Mesenchymal stem cell (in vitro differentiated cells and primary cell): ENCODE measurements around the gene TEN1.
A peak's percentile ranks its signal among the peaks of the same experiment; 100 is the strongest.

ENCODE experiments used
- DNase-seq: peaks from one replicate; pipeline ENCODE4 v3.0.0-alpha.2; 2013
- H2AFZ ChIP-seq: one replicate; pipeline ENCODE4 v1.6.1; 2013; ENCODE audit warnings: low read depth, mild to moderate bottlenecking, control low read depth, inconsistent platforms, low read length, moderate library complexity
- H2AK5ac ChIP-seq: 2 replicates; pipeline ENCODE4 v1.6.1; 2013; ENCODE audit warnings: low read length, moderate library complexity, mild to moderate bottlenecking, inconsistent platforms; ENCODE audit not compliant: severe bottlenecking
- H2BK120ac ChIP-seq: one replicate; pipeline ENCODE4 v1.6.1; 2013; ENCODE audit warnings: low read depth, mild to moderate bottlenecking, inconsistent platforms, low read length, moderate library complexity
- H2BK12ac ChIP-seq, 2 experiments: one replicate each; pipeline ENCODE4 v1.6.1; 2013; ENCODE audit warnings: inconsistent platforms in 2 of 2, low read length in 2 of 2, mild to moderate bottlenecking in 2 of 2, moderate library complexity in 2 of 2, control low read depth in 1 of 2
- H2BK15ac ChIP-seq: one replicate; pipeline ENCODE4 v1.6.1; 2013; ENCODE audit warnings: mild to moderate bottlenecking, low read depth, inconsistent platforms; ENCODE audit not compliant: poor library complexity, severe bottlenecking
- H2BK5ac ChIP-seq: 2 replicates; pipeline ENCODE4 v1.6.1; 2013; ENCODE audit warnings: low read depth, mild to moderate bottlenecking, low read length, control low read depth, inconsistent platforms; ENCODE audit not compliant: poor library complexity, severe bottlenecking
- H3K14ac ChIP-seq, 2 experiments: one replicate each; pipeline ENCODE4 v1.6.1; 2013; ENCODE audit warnings: inconsistent platforms in 2 of 2, low read length in 2 of 2, control low read depth in 1 of 2, mild to moderate bottlenecking in 1 of 2, moderate library complexity in 1 of 2
- H3K18ac ChIP-seq, 2 experiments: one replicate each; pipeline ENCODE4 v1.6.1; 2013; ENCODE audit warnings: inconsistent platforms in 2 of 2, low read length in 2 of 2, control low read depth in 1 of 2, low read depth in 1 of 2, mild to moderate bottlenecking in 1 of 2
- H3K23ac ChIP-seq, 2 experiments: one replicate each; pipeline ENCODE4 v1.6.1; 2013; ENCODE audit warnings: inconsistent platforms in 2 of 2, low read length in 2 of 2, mild to moderate bottlenecking in 2 of 2, moderate library complexity in 2 of 2, control low read depth in 1 of 2
- H3K27ac ChIP-seq: 2 replicates; pipeline ENCODE4 v1.5.1; 2013; ENCODE audit warnings: mild to moderate bottlenecking, moderate library complexity, low read length, control low read depth, inconsistent platforms; ENCODE audit not compliant: poor library complexity, severe bottlenecking
- H3K27me3 ChIP-seq, 2 experiments: 2 replicates each; pipeline versions ENCODE4 v1.6.1 to v1.7.0; 2013; ENCODE audit warnings: low read length in 2 of 2, mild to moderate bottlenecking in 2 of 2, moderate library complexity in 2 of 2, control low read depth in 1 of 2, inconsistent platforms in 1 of 2; ENCODE audit not compliant: control insufficient read depth in 1 of 2, insufficient read depth in 1 of 2
- H3K36me3 ChIP-seq, 2 experiments: 2 replicates each; pipeline versions ENCODE4 v1.6.1 to v1.7.0; 2013; ENCODE audit warnings: low read length in 2 of 2, control low read depth in 1 of 2, inconsistent platforms in 1 of 2, low read depth in 1 of 2, mild to moderate bottlenecking in 1 of 2; ENCODE audit not compliant: insufficient read depth in 2 of 2, control insufficient read depth in 1 of 2
- H3K4ac ChIP-seq, 2 experiments: one replicate each; pipeline ENCODE4 v1.6.1; 2013; ENCODE audit warnings: inconsistent platforms in 2 of 2, low read length in 2 of 2, mild to moderate bottlenecking in 2 of 2, moderate library complexity in 2 of 2, control low read depth in 1 of 2, low read depth in 1 of 2
- H3K4me1 ChIP-seq: 2 replicates; pipeline ENCODE4 v1.6.1; 2013; ENCODE audit warnings: low read depth, low read length, control low read depth; ENCODE audit not compliant: control insufficient read depth, insufficient read depth
- H3K4me2 ChIP-seq: 2 replicates; pipeline ENCODE4 v1.6.1; 2013; ENCODE audit warnings: low read length, mild to moderate bottlenecking, inconsistent platforms; ENCODE audit not compliant: poor library complexity, severe bottlenecking
- H3K4me3 ChIP-seq, 2 experiments: 2 replicates each; pipeline versions ENCODE4 v1.5.1 to v1.7.0; 2013; ENCODE audit warnings: low read length in 2 of 2, mild to moderate bottlenecking in 2 of 2, control low read depth in 1 of 2, low read depth in 1 of 2; ENCODE audit not compliant: insufficient read depth in 1 of 2
- H3K79me1 ChIP-seq: replicated peaks from 2 replicates; pipeline ENCODE4 v1.6.1; 2013; ENCODE audit warnings: mild to moderate bottlenecking, control low read depth, low read length, inconsistent platforms; ENCODE audit not compliant: poor library complexity, severe bottlenecking
- H3K9ac ChIP-seq: 2 replicates; pipeline ENCODE4 v1.7.0; 2013; ENCODE audit warnings: mild to moderate bottlenecking, low read length, moderate library complexity
- H3K9me3 ChIP-seq: 2 replicates; pipeline ENCODE4 v1.7.0; 2013; ENCODE audit warnings: mild to moderate bottlenecking, low read length; ENCODE audit not compliant: control insufficient read depth
- H4K8ac ChIP-seq: one replicate; pipeline ENCODE4 v1.6.1; 2013; ENCODE audit warnings: inconsistent platforms, mild to moderate bottlenecking, low read length, moderate library complexity
- H4K91ac ChIP-seq: one replicate; pipeline ENCODE4 v1.6.1; 2013; ENCODE audit warnings: mild to moderate bottlenecking, low read length, inconsistent platforms
- WGBS: methylation state at CpG from one replicate; pipeline ENCODE4 v1.1.7; 2013; ENCODE audit warnings: mixed read lengths; 5-methylcytosine and 5-hydroxymethylcytosine counted together

TEN1 gene

DNA sequence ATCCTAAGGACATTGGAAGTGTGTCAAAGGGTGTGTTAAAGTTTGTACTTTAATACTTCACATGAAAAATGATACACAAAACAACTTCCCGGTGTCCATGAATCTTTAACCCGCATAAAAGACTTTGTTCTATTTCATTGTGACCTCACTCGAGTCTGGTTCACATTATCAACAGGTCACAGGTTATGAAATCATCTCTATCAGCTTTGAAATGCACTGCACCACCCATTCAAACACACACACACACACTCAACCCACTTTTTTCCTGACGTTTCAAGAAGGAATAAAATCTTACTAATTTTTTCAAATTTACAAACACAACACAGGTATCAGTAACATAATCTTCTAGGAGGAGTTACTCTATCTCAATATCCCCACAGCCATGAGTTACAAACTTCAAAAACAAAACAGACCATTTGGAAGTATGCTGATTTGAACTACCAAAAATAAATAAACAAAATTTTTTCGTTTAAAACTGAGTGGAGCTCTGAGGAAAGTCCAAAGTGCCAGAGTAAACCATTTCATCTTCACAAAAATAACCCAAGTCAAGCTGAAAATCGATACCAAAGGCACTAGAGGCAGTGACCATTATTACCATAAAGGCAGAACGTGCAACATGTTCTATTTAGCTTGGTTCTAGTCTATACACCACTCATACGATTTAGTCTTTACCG lies 2.7 kb upstream of the TEN1 start:
- Histone ChIP-seq H3K4me3 (peak overlapping the region in 1 of 2 experiments; percentile 68), H3K27ac (no peak overlapping the region), H3K18ac (no peak overlapping the region), H3K27me3 (no peaks in the 10 kb centered on the region), H3K4me1 (peaks cover 4% of the 10 kb centered on the region), H2BK120ac (no peak overlapping the region), H2BK15ac (no peak overlapping the region), H3K36me3 (peaks cover 16 to 30% of the 10 kb centered on the region in 2 experiments), H3K23ac (no peak overlapping the region), H2AFZ (no peak overlapping the region), H2AK5ac (no peak overlapping the region), H4K8ac (no peak overlapping the region), H3K4ac (no peak overlapping the region), H3K9ac (peak overlapping the region; percentile 80), H3K4me2 (peak overlapping the region; percentile 45), H3K14ac (no peak overlapping the region), H4K91ac (no peak overlapping the region), H2BK12ac (no peak overlapping the region), H3K9me3 (no peaks in the 10 kb centered on the region), H2BK5ac (no peak overlapping the region), H3K79me1 (peaks cover 16% of the 10 kb centered on the region)
- no peak for DNase-seq
- WGBS, result 90% methylated on average over 9 of the region's 9 CpGs

DNA sequence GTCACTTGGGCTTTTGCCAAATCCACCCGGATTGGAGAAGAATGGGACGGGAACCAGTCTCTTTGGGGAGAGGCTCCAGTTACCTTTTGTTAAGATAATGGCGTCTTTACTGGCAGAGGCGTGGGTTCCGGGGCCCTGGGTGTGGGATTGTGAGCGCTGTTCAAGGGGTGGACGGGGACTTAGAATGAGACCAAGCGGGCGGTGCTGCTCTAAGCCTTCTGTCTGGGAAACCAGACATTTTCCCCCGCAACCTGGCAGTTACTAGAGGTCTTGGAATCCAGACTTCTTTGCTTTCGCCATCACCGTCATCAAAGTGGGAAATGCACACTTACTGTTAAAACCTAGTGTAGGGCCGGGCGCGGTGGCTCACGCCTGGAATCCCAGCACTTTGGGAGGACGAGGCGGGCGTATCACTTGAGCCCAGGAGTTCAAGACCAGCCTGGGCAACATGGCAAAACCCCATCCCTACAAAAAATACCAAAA lies 706 bp downstream of the TEN1 start:
- Histone ChIP-seq H2BK15ac (peak overlapping the region; percentile 85), H3K9me3 (no peaks in the 10 kb centered on the region), H3K14ac (peak overlapping the region in 1 of 2 experiments; percentile 81), H3K18ac (peak overlapping the region; percentile 72 to 98), H4K8ac (peak overlapping the region; percentile 98), H2AK5ac (peak overlapping the region; percentile 87), H3K36me3 (peaks cover 3 to 7% of the 10 kb centered on the region in 2 experiments), H3K23ac (no peak overlapping the region), H2BK120ac (peak overlapping the region; percentile 89), H2AFZ (no peak overlapping the region), H3K4me1 (peaks cover 5% of the 10 kb centered on the region), H3K9ac (peak overlapping the region; percentile 99), H2BK5ac (peak overlapping the region; percentile 89), H3K27ac (peak overlapping the region; percentile 93), H3K27me3 (no peaks in the 10 kb centered on the region), H3K4ac (peak overlapping the region; percentile 34 to 73), H3K4me2 (peak overlapping the region; percentile 88), H3K4me3 (peak overlapping the region; percentile 56 to 99), H2BK12ac (no peak overlapping the region), H3K79me1 (peaks cover 14% of the 10 kb centered on the region), H4K91ac (peak overlapping the region; percentile 70)
- 13% methylated on average over 18 of the region's 19 CpGs for WGBS
- peak; percentile 88 for DNase-seq

DNA sequence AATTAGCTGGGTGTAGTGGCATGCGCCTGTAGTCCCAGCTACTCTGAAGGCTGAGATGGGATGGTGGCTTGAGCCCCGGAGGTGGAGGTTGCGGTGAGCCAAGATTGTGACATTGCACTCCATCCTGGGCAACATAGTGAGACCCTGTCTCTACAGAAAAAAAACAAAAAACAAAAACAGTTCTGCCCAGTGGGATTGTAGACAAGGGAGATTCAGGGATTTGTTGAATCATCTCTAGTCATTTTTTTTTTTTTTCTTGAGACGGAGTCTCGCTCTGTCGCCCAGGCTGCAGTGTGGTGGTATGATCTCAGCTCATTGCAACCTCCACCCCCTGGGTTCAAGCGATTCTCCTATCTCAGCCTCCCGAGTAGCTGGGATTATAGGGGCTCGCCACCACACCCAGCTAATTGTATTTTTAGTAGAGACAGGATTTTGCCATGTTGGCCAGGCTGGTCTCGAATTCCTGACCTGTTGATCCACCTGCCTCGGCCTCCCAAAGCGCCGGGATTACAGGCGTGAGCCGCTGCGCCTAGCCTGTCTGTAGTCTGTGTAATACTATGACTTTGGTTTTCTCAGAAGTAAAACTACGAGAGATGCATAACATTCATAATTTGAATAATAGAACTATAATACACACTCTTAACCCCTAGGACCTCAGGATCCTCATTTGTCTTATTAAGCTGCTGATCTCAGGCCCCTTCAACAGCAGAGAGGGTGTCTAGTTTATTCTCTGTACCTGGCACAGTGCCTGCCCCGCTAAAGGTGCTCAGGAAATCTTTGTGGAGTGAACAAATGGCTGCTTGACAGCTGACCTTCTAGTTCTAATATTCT lies 1.4 kb downstream of the TEN1 start:
- DNase-seq, result peak; percentile 22
- 95% methylated on average over 12 of the region's 18 CpGs for WGBS
- H2BK12ac ChIP-seq, result no peak overlapping the region
- peaks cover 5% of the 10 kb centered on the region for H3K4me1 ChIP-seq
- no peak overlapping the region for H3K14ac ChIP-seq
- H3K9ac ChIP-seq, result peak overlapping the region; percentile 99
- peaks cover 3 to 4% of the 10 kb centered on the region in 2 experiments for H3K36me3 ChIP-seq
- H3K4me3 ChIP-seq, result peak overlapping the region; percentile 56 to 99
- H3K9me3 ChIP-seq, result no peaks in the 10 kb centered on the region
- peak overlapping the region; percentile 89 for H2BK5ac ChIP-seq
- peak overlapping the region; percentile 88 for H3K4me2 ChIP-seq
- H3K27me3 ChIP-seq, result no peaks in the 10 kb centered on the region
- peak overlapping the region; percentile 44 to 48 for H3K18ac ChIP-seq
- H2AK5ac ChIP-seq, result peak overlapping the region; percentile 87
- H3K23ac ChIP-seq, result no peak overlapping the region
- peaks cover 17% of the 10 kb centered on the region for H3K79me1 ChIP-seq
- H2AFZ ChIP-seq, result no peak overlapping the region
- H4K8ac ChIP-seq, result peak overlapping the region; percentile 98
- H2BK15ac ChIP-seq, result no peak overlapping the region
- H4K91ac ChIP-seq, result peak overlapping the region; percentile 70
- H3K27ac ChIP-seq, result peak overlapping the region; percentile 93
- H2BK120ac ChIP-seq, result no peak overlapping the region
- peak overlapping the region in 1 of 2 experiments; percentile 34 for H3K4ac ChIP-seq
